A673 (cell line): ENCODE data around the gene GRAP2. TPM values are rescaled to one million over a fixed set of nuclear protein-coding genes. Genes with fewer than 3 reads are reported as not detected.

Source experiments
- BruUV-seq: library from RNA; stranded (reverse); fragments of 400-500 nt; replicated peaks from 2 replicates; lab custom pipeline; 2021; lab: Mats Ljungman, UMichigan
- CTCF ChIA-PET: fragments of 300-600 bp; sonication (Branson Sonifier 250); formaldehyde crosslinking; loops from one replicate; lab custom pipeline; 2022; ENCODE audit warnings: antibody characterized with exemption; lab: Charles Lee
- POLR2A ChIA-PET: fragments of 300-600 bp; sonication (Branson Sonifier 250); formaldehyde crosslinking; loops from one replicate; lab custom pipeline; 2022; ENCODE audit warnings: antibody characterized with exemption; ENCODE audit not compliant: low non-redundant PET; lab: Charles Lee
- DNase-seq: peaks from one replicate; pipeline ENCODE4 v3.0.0-alpha.2; 2015; ENCODE audit warnings: low spot score
- H3K27ac ChIP-seq: fragments of 200-600 bp; sonication (generic); 2 replicates; pipeline ENCODE4 v1.5.1; 2016; ENCODE audit warnings: mixed run types, low read depth, mild to moderate bottlenecking, mixed read lengths, antibody characterized with exemption, low read length; ENCODE audit not compliant: poor library complexity, severe bottlenecking
- H3K27me3 ChIP-seq: fragments of 200-600 bp; sonication (generic); replicated peaks from 2 replicates; pipeline ENCODE4 v1.6.1; 2017; ENCODE audit warnings: mixed run types, low read depth, mild to moderate bottlenecking, mixed read lengths, antibody characterized with exemption, low read length; ENCODE audit not compliant: insufficient read depth, poor library complexity
- H3K36me3 ChIP-seq: fragments of 200-600 bp; sonication (generic); 2 replicates; pipeline ENCODE4 v1.6.1; 2016; ENCODE audit warnings: mixed run types, mild to moderate bottlenecking, mixed read lengths, antibody characterized with exemption, low read length; ENCODE audit not compliant: insufficient read depth, poor library complexity, severe bottlenecking
- H3K4me1 ChIP-seq: fragments of 200-600 bp; sonication (generic); 2 replicates; pipeline ENCODE4 v1.6.1; 2017; ENCODE audit warnings: mixed run types, mild to moderate bottlenecking, mixed read lengths, antibody characterized with exemption, low read length; ENCODE audit not compliant: insufficient read depth, poor library complexity, severe bottlenecking
- H3K4me3 ChIP-seq: fragments of 200-600 bp; sonication (generic); 2 replicates; pipeline ENCODE4 v1.5.1; 2016; ENCODE audit warnings: low read depth, mixed run types, mild to moderate bottlenecking, mixed read lengths, low read length; ENCODE audit not compliant: poor library complexity, severe bottlenecking
- H3K9me3 ChIP-seq: fragments of 200-600 bp; sonication (generic); 2 replicates; pipeline ENCODE4 v1.6.1; 2016; ENCODE audit warnings: mixed run types, low read depth, mild to moderate bottlenecking, mixed read lengths, antibody characterized with exemption, low read length; ENCODE audit not compliant: poor library complexity, severe bottlenecking
- CTCF ChIP-seq: fragments of 300-800, 200-600 bp; sonication (generic); conservative IDR thresholded peaks from 2 replicates; pipeline ENCODE4 v1.5.1; 2017; ENCODE audit warnings: low read depth, mild to moderate bottlenecking, antibody characterized with exemption, low read length, moderate library complexity, mixed read lengths
- EZH2 ChIP-seq: fragments of 200-600 bp; sonication (generic); IDR thresholded peaks from 2 replicates; pipeline ENCODE4 v1.6.1; 2017; ENCODE audit warnings: borderline replicate concordance, low read depth, mild to moderate bottlenecking, mixed read lengths, antibody characterized with exemption, low read length; ENCODE audit not compliant: poor library complexity, severe bottlenecking
- intact Hi-C: fragments of 100-400 bp; cut with micrococcal nuclease; formaldehyde crosslinking; loops from one replicate; pipeline ENCODE4 v1.10.0; 2022; ENCODE audit not compliant: unreplicated experiment
- total RNA-seq: library from RNA; stranded (reverse); gene quantifications from 2 replicates; pipeline ENCODE4 v1.2.3, GENCODE V29; 2021

GRAP2 gene
- total RNA-seq, 1 experiment from 2014 or later = not detected

GRCh38 chr22:39906207-39906606 lies 5.3 kb downstream of the GRAP2 start:
- Histone ChIP-seq H3K27me3 (peaks cover 54% of the 10 kb centered on the region), H3K9me3 (no peaks in the 10 kb centered on the region), H3K27ac (no peak overlapping the region), H3K36me3 (no peaks in the 10 kb centered on the region), H3K4me3 (no peak overlapping the region), H3K4me1 (no peaks in the 10 kb centered on the region)
- TF ChIP-seq CTCF (no peak), EZH2 (no peak)
- ChIA-PET CTCF (no interaction called here), POLR2A (no interaction called here)
- intact Hi-C loops = no loop called here
- BruUV-seq = no TSS peak
- DNase-seq = no peak

GRCh38 chr22:39907047-39907446 lies 6.2 kb downstream of the GRAP2 start:
- POLR2A ChIA-PET = no interaction called here
- Histone ChIP-seq H3K4me3 (no peak overlapping the region), H3K9me3 (no peaks in the 10 kb centered on the region), H3K4me1 (no peaks in the 10 kb centered on the region), H3K36me3 (no peaks in the 10 kb centered on the region), H3K27ac (no peak overlapping the region), H3K27me3 (peaks cover 47% of the 10 kb centered on the region)
- CTCF ChIA-PET = no interaction called here
- intact Hi-C loops = no loop called here
- no peak for DNase-seq
- no TSS peak for BruUV-seq
- TF ChIP-seq CTCF = no peak
- TF ChIP-seq EZH2 = no peak

GRCh38 chr22:39907605-39908097 lies 6.8 kb downstream of the GRAP2 start:
- POLR2A ChIA-PET = no interaction called here
- no peak overlapping the region for H3K4me3 ChIP-seq
- BruUV-seq = no TSS peak
- no peaks in the 10 kb centered on the region for H3K9me3 ChIP-seq
- H3K36me3 ChIP-seq = no peaks in the 10 kb centered on the region
- H3K27ac ChIP-seq = no peak overlapping the region
- no peak for DNase-seq
- peaks cover 43% of the 10 kb centered on the region for H3K27me3 ChIP-seq
- intact Hi-C loops = no loop called here
- TF ChIP-seq EZH2 (no peak), CTCF (no peak)
- CTCF ChIA-PET = no interaction called here
- H3K4me1 ChIP-seq = no peaks in the 10 kb centered on the region
